ENCODE measurements around the gene RBM4B. TPM values are rescaled to one million over a fixed set of nuclear protein-coding genes. Genes with fewer than 3 reads are reported as not detected.

Gene RBM4B
- total and polyA plus RNA-seq, 8 donors: 5.7 to 20.7 (median 8.3) TPM

DNA sequence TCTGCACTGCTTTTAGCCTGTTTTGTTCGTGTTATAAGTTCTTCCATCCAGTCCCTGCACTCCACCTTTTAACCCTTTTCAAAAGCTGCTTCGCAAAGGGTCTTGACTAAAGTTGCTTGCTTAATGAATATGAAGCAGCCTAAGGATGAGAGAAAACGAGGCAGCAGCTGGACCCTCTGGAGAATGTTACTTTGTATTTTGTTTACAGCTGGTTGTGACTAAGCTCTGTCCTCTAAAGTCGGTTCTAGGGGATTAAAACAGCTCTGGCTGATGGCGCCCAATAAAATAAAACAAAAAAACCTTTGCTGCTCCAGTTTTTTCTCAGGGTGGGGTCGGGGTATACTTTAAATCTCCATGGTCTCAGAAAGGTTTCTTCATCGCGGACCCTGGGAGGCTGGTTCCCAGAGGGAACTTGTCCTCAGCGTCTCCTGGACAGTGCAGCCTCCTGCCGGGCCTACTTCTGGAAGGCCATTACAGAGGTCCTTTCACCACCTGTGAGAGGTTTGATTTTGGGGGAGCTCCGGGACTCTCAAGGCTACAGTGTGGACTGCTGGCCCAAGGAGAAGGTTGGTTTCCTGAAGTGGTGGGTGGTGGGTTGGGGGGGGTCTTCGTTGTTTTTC lies 40.0 kb downstream of the RBM4B start:
- TF ChIP-seq, protein P1, sequence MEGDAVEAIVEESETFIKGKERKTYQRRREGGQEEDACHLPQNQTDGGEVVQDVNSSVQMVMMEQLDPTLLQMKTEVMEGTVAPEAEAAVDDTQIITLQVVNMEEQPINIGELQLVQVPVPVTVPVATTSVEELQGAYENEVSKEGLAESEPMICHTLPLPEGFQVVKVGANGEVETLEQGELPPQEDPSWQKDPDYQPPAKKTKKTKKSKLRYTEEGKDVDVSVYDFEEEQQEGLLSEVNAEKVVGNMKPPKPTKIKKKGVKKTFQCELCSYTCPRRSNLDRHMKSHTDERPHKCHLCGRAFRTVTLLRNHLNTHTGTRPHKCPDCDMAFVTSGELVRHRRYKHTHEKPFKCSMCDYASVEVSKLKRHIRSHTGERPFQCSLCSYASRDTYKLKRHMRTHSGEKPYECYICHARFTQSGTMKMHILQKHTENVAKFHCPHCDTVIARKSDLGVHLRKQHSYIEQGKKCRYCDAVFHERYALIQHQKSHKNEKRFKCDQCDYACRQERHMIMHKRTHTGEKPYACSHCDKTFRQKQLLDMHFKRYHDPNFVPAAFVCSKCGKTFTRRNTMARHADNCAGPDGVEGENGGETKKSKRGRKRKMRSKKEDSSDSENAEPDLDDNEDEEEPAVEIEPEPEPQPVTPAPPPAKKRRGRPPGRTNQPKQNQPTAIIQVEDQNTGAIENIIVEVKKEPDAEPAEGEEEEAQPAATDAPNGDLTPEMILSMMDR (IDR thresholded peaks at IDR 0.05): no peak
- Histone ChIP-seq H3K36me3 (peaks cover under 1 to 4% (median 2%) of the 10 kb centered on the region in 3 donors), H3K4me1 (peaks cover 26 to 34% (median 29%) of the 10 kb centered on the region in 3 donors), H3K9me3 (no peaks in the 10 kb centered on the region), H3K4me3 (peak overlapping the region in 3 of 4 donors; percentile 4 to 77 (median 72)), H3K27me3 (no peaks in the 10 kb centered on the region), H3K27ac (peak overlapping the region; percentile 7 to 91 (median 66))
- intact Hi-C loops (cut with DNase I): no loop called here
- DNase-seq: no peak
- ATAC-seq: peak; percentile 3 to 11 (median 5)
- FAIRE-seq: no peak
- 50 to 53% methylated on average over 12 of the region's 12 CpGs for WGBS, 2 donors

DNA sequence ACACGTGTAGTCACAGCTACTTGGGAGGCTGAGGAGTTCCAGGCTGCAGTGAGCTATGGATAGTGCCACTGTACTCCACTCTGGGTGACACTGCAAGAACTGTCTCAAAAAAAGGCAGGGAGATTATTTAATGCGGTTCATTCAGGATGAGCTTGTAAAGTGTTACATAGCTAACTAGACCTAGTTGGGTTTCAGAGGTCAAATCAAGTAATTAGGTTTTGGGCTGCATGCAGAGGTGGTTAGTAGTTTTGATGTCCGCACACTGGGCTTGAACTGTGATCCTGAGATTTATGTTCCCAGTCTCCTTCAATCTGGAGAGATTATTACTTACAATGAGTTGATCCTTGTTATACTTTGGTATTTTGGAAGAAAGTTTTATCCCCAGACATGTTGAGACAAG lies 41.3 kb downstream of the RBM4B start:
- FAIRE-seq: no peak
- intact Hi-C loops (cut with DNase I): no loop called here
- 85 to 92% methylated on average over 3 of the region's 3 CpGs for WGBS, 2 donors

DNA sequence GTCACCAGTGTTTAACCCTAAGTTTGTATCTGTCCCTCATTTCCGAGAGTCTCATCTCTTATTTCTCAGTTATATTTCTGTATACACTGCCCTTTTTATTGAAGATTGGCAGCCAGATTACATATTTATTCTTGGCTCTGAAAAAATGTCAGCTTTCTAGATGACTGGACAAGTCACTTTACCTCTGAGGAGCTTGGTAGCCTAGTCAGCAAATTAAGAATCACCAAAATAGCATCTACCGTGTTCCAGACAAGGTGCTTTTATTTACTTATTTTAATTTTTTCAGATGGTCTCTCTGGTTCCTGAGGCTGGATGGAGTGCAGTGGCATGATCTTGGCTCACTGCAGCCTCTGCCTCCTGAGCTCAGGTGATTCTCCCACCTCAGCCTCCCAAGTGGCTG lies 44.7 kb downstream of the RBM4B start:
- Histone ChIP-seq H3K9me3 (no peaks in the 10 kb centered on the region), H3K4me1 (peaks cover 0 to 5% (median 0%) of the 10 kb centered on the region in 3 donors), H3K36me3 (no peaks in the 10 kb centered on the region), H3K4me3 (no peak overlapping the region), H3K27me3 (no peaks in the 10 kb centered on the region), H3K27ac (no peak overlapping the region)
- 76% methylated on average over 2 of the region's 2 CpGs for WGBS, 2 donors
- DNase-seq (no peak), ATAC-seq (no peak), FAIRE-seq (no peak)
- TF ChIP-seq, protein P1 (IDR thresholded peaks at IDR 0.05): no peak
- intact Hi-C loops (cut with DNase I): no loop called here

More for the DNA sequence above, 41.3 kb downstream of the RBM4B start:
- no peak for DNase-seq
- no peak for ATAC-seq
- Histone ChIP-seq H3K27me3 (no peaks in the 10 kb centered on the region), H3K4me3 (no peak overlapping the region), H3K9me3 (no peaks in the 10 kb centered on the region), H3K27ac (no peak overlapping the region), H3K36me3 (peaks cover 0 to 4% (median 2%) of the 10 kb centered on the region in 3 donors), H3K4me1 (peaks cover 13 to 22% (median 17%) of the 10 kb centered on the region in 3 donors)
- TF ChIP-seq, protein P1 (IDR thresholded peaks at IDR 0.05): no peak

DNA sequence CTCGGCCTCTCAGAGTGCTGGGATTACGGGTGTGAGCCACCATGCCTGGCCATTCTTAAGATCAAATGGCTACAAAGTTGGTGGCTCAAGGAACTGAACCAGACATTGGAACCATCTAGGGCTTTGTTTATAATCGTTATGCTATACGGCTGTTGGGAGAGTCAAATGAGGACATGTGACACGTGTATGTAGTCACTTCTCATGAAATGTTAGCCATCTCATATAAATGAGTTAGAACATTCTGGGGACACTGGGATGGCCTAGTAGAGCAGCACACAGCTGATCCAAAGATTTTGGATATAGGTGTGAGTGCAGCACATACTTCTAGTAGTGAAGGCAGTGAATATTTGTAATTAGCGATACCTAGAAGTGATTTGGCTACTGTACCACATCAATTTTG lies 45.8 kb downstream of the RBM4B start:
- H3K9me3 ChIP-seq: no peaks in the 10 kb centered on the region
- DNase-seq: no peak
- WGBS, 2 donors: 87 to 88% methylated on average over 6 of the region's 6 CpGs
- H3K27me3 ChIP-seq: no peaks in the 10 kb centered on the region
- TF ChIP-seq, protein P1 (IDR thresholded peaks at IDR 0.05): no peak
- peaks cover 0 to 9% (median 8%) of the 10 kb centered on the region in 3 donors for H3K36me3 ChIP-seq
- no peak for FAIRE-seq
- no peak for ATAC-seq
- intact Hi-C loops (cut with DNase I): no loop called here
- H3K4me3 ChIP-seq: no peak overlapping the region
- no peak overlapping the region for H3K27ac ChIP-seq
- H3K4me1 ChIP-seq: no peaks in the 10 kb centered on the region

DNA sequence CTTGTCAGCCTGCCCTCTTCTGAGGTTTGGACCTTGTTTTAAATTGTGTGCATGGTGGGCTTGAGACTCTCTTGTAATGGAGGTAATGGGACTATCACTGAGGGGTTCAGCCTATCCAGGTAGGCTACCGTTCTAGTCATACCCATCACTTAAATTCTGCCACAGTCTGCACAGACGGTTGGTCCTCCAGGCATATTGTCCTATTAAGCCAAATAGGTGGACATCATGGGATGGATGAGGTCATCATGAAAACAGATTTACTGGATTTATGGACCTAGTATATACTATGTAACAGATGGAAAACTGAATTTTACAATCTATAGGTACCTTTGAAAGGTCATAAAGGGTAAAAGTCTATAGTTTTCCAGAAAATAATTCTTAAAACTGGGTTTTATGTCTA lies 48.3 kb downstream of the RBM4B start:
- Histone ChIP-seq H3K9me3 (no peaks in the 10 kb centered on the region), H3K36me3 (peaks cover 6 to 34% (median 33%) of the 10 kb centered on the region in 3 donors), H3K27me3 (no peaks in the 10 kb centered on the region), H3K27ac (no peak overlapping the region), H3K4me3 (no peak overlapping the region), H3K4me1 (no peaks in the 10 kb centered on the region)
- intact Hi-C loops (cut with DNase I): no loop called here
- ATAC-seq: no peak
- 85 to 89% methylated on average over 2 of the region's 2 CpGs for WGBS, 2 donors
- DNase-seq: no peak
- no peak for FAIRE-seq
- TF ChIP-seq, protein P1 (IDR thresholded peaks at IDR 0.05): no peak
